MM.1S (cell line): ENCODE data around the gene ZC3H12C.

ENCODE experiments used
- CTCF ChIP-seq: fragments of 300-600 bp; sonication (generic); IDR thresholded peaks from 2 replicates; pipeline ENCODE4 v1.5.1; 2016; ENCODE audit warnings: antibody characterized with exemption, low read length, mixed read lengths
- EZH2 ChIP-seq: fragments of 300-600 bp; sonication (generic); optimal IDR thresholded peaks from 2 replicates; pipeline ENCODE3; 2017; ENCODE audit warnings: low read depth, mild to moderate bottlenecking, antibody characterized with exemption, low read length, mixed read lengths
- EZH2phosphoT487 ChIP-seq: fragments of 300-600 bp; sonication (generic); IDR thresholded peaks from 2 replicates; pipeline ENCODE4 v1.6.1; 2018; ENCODE audit warnings: antibody characterized with exemption, low read length

DNA sequence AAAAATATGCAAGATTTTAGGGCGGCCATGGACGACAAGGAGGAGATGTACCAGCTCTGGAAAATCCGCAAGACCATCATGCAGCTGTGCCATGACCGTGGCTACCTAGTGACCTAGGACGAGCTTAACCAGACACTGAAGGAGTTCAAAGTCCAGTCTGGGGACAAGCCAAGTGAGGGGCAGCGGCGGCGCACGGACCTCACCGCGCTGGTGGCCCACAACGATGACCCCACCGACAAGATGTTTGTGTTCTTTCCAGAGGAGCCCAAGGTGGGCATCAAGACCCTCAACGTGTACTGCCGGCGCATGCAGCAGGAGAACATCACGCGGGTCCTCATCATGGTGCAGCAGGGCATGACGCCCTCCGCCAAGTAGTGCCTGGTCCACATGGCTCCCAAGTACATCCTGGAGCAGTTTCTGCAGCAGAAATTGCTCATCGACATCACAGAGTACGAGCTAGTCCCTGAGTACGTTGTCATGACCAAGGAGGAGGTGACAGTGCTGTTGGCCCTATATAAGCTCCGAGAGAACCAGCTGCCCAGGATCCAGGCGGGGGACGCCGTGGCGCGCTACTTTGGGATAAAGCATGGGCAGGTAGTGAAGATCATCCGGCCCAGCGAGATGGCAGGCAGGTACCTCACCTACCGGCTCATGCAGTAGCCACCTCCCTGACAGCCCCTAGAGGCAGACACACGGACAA lies 43.5 kb upstream of the ZC3H12C start:
- TF ChIP-seq EZH2 (no peak), CTCF (no peak), EZH2phosphoT487 (no peak)
